ENCODE data around the gene FAT3.

DNA sequence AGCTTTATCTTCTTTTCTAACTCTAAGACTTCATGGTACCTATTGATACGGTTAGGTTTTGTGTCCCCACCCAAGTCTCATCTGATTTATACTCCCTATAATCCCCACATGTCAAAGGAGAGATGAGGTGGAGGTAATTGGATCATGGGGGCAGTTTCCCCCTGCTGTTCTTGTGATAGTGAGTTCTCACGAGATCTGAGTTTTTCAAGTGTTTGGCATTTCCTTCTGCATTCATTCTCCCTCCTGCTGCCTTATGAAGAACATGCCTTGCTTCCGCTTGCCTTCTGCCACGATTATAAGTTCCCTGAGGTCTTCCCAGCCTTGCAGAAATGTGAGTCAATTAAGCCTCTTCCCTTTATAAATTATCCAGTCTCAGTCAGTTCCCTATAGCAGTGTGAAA lies 5.1 kb upstream of the FAT3 start:
- TF ChIP-seq, protein P1, sequence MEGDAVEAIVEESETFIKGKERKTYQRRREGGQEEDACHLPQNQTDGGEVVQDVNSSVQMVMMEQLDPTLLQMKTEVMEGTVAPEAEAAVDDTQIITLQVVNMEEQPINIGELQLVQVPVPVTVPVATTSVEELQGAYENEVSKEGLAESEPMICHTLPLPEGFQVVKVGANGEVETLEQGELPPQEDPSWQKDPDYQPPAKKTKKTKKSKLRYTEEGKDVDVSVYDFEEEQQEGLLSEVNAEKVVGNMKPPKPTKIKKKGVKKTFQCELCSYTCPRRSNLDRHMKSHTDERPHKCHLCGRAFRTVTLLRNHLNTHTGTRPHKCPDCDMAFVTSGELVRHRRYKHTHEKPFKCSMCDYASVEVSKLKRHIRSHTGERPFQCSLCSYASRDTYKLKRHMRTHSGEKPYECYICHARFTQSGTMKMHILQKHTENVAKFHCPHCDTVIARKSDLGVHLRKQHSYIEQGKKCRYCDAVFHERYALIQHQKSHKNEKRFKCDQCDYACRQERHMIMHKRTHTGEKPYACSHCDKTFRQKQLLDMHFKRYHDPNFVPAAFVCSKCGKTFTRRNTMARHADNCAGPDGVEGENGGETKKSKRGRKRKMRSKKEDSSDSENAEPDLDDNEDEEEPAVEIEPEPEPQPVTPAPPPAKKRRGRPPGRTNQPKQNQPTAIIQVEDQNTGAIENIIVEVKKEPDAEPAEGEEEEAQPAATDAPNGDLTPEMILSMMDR (IDR thresholded peaks at IDR 0.05): no peak
- no peak for TF ChIP-seq POLR2A (IDR thresholded peaks at IDR 0.05)

Measured in ovary (tissue), 3 donors.